ENCODE results near the gene SORCS2. TPM values are rescaled to one million over a fixed set of nuclear protein-coding genes. Genes with fewer than 3 reads are reported as not detected.

The SORCS2 gene
- total RNA-seq, 1 donor from 2014 or later: 13.8 TPM

DNA sequence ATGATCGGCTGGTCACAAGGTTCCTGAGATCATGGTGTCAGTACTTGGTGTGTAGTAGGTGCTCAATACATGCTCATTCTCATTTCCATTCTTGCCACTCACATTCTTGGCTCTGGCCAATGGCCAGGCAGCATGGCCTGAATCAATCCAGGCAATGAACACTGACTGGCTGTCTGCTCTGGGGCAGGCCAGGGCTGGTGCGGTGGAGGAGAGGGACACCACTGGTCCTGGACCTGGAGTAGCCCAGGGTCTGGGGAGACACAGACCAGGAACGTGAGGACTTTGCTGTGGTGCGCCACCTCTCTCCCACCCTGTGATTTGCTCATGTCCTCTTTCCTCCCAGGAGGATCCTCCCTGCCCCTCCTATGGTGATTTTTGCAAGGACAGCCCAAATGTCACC is 122.9 kb downstream of the SORCS2 start:
- Mint-ChIP-seq H3K9me3 (ENCODE audit: unreplicated experiment) (peaks cover 16% of the 10 kb centered on the region), H3K27ac (ENCODE audit: unreplicated experiment) (no peak overlapping the region), H3K27me3 (ENCODE audit: low read depth, unreplicated experiment) (peaks cover 22% of the 10 kb centered on the region), H3K4me3 (ENCODE audit: unreplicated experiment) (no peak overlapping the region), H3K4me1 (ENCODE audit: low read depth, unreplicated experiment) (peaks cover 5% of the 10 kb centered on the region), H3K36me3 (ENCODE audit: low read depth, unreplicated experiment) (peaks cover 20% of the 10 kb centered on the region)
- Histone ChIP-seq H3K9me3 (ENCODE audit: insufficient read depth, low read depth, low read length) (peaks cover 11% of the 10 kb centered on the region), H4K20me1 (ENCODE audit: insufficient read depth, low read length) (peaks cover 31% of the 10 kb centered on the region), H3K27me3 (ENCODE audit: insufficient read depth, low read length) (no peaks in the 10 kb centered on the region), H2AFZ (ENCODE audit: low read depth, low read length) (no peak overlapping the region), H3K27ac (ENCODE audit: low read depth, low read length) (no peak overlapping the region), H3K4me1 (ENCODE audit: insufficient read depth, low read length) (no peaks in the 10 kb centered on the region), H3K36me3 (ENCODE audit: insufficient read depth, low read length) (no peaks in the 10 kb centered on the region), H3K79me2 (ENCODE audit: insufficient read depth, low read length) (no peaks in the 10 kb centered on the region), H3K4me2 (ENCODE audit: low read length) (no peak overlapping the region), H3K4me3 (ENCODE audit: insufficient read depth, low read depth, low read length) (no peak overlapping the region), H3K9ac (ENCODE audit: low read length) (no peak overlapping the region)
- DNase-seq (ENCODE audit: low read depth) (no peak), FAIRE-seq (no peak)
- no peak for TF ChIP-seq EZH2 (IDR thresholded peaks at IDR 0.05; ENCODE audit: insufficient read depth, low read length)
- TF ChIP-seq, protein P1, sequence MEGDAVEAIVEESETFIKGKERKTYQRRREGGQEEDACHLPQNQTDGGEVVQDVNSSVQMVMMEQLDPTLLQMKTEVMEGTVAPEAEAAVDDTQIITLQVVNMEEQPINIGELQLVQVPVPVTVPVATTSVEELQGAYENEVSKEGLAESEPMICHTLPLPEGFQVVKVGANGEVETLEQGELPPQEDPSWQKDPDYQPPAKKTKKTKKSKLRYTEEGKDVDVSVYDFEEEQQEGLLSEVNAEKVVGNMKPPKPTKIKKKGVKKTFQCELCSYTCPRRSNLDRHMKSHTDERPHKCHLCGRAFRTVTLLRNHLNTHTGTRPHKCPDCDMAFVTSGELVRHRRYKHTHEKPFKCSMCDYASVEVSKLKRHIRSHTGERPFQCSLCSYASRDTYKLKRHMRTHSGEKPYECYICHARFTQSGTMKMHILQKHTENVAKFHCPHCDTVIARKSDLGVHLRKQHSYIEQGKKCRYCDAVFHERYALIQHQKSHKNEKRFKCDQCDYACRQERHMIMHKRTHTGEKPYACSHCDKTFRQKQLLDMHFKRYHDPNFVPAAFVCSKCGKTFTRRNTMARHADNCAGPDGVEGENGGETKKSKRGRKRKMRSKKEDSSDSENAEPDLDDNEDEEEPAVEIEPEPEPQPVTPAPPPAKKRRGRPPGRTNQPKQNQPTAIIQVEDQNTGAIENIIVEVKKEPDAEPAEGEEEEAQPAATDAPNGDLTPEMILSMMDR (IDR thresholded peaks at IDR 0.05; ENCODE audit: insufficient read depth, low read depth, low read length): no peak

DNA sequence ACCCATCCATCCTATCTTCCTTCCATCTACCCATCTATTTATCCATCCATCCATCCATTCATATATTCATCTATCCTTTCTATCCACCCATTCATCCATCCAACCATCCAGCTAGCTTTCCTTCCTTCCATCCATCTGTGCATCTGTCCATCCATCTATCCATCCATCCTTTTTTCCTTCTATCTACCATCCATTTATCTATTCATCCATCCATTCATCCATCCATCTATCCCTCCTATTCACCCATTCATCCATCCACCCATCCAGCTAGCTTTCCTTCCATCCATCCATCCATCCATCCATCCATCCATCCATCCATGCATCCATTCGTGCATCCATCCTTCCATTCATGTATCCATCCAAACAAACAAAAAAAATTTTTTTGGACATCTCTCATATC is 123.6 kb downstream of the SORCS2 start:
- Histone ChIP-seq H3K4me2 (ENCODE audit: low read length) (no peak overlapping the region), H3K36me3 (ENCODE audit: insufficient read depth, low read length) (no peaks in the 10 kb centered on the region), H3K4me1 (ENCODE audit: insufficient read depth, low read length) (no peaks in the 10 kb centered on the region), H2AFZ (ENCODE audit: low read depth, low read length) (no peak overlapping the region), H4K20me1 (ENCODE audit: insufficient read depth, low read length) (peaks cover 31% of the 10 kb centered on the region), H3K9me3 (ENCODE audit: insufficient read depth, low read depth, low read length) (peaks cover 11% of the 10 kb centered on the region), H3K4me3 (ENCODE audit: insufficient read depth, low read depth, low read length) (no peak overlapping the region), H3K27me3 (ENCODE audit: insufficient read depth, low read length) (no peaks in the 10 kb centered on the region), H3K79me2 (ENCODE audit: insufficient read depth, low read length) (no peaks in the 10 kb centered on the region), H3K27ac (ENCODE audit: low read depth, low read length) (no peak overlapping the region), H3K9ac (ENCODE audit: low read length) (no peak overlapping the region)
- no peak overlapping the region for H3K4me3 Mint-ChIP-seq (ENCODE audit: unreplicated experiment)
- DNase-seq (ENCODE audit: low read depth) (no peak), FAIRE-seq (no peak)
- H3K27ac Mint-ChIP-seq (ENCODE audit: unreplicated experiment): no peak overlapping the region
- peaks cover 5% of the 10 kb centered on the region for H3K4me1 Mint-ChIP-seq (ENCODE audit: low read depth, unreplicated experiment)
- peaks cover 20% of the 10 kb centered on the region for H3K36me3 Mint-ChIP-seq (ENCODE audit: low read depth, unreplicated experiment)
- H3K27me3 Mint-ChIP-seq (ENCODE audit: low read depth, unreplicated experiment): peaks cover 18% of the 10 kb centered on the region
- TF ChIP-seq EZH2 (IDR thresholded peaks at IDR 0.05; ENCODE audit: insufficient read depth, low read length): no peak
- TF ChIP-seq, protein P1 (IDR thresholded peaks at IDR 0.05; ENCODE audit: insufficient read depth, low read depth, low read length): no peak
- H3K9me3 Mint-ChIP-seq (ENCODE audit: unreplicated experiment): peaks cover 16% of the 10 kb centered on the region

- Histone ChIP-seq H3K36me3 (ENCODE audit: insufficient read depth, low read length) (no peaks in the 10 kb centered on the region), H3K4me2 (ENCODE audit: low read length) (no peak overlapping the region), H3K9ac (ENCODE audit: low read length) (no peak overlapping the region), H4K20me1 (ENCODE audit: insufficient read depth, low read length) (peaks cover 19% of the 10 kb centered on the region), H3K4me3 (ENCODE audit: insufficient read depth, low read depth, low read length) (no peak overlapping the region), H3K4me1 (ENCODE audit: insufficient read depth, low read length) (peaks cover 7% of the 10 kb centered on the region), H2AFZ (ENCODE audit: low read depth, low read length) (no peak overlapping the region), H3K27me3 (ENCODE audit: insufficient read depth, low read length) (no peaks in the 10 kb centered on the region), H3K79me2 (ENCODE audit: insufficient read depth, low read length) (no peaks in the 10 kb centered on the region), H3K9me3 (ENCODE audit: insufficient read depth, low read depth, low read length) (peaks cover 11% of the 10 kb centered on the region), H3K27ac (ENCODE audit: low read depth, low read length) (no peak overlapping the region)
- Mint-ChIP-seq H3K4me3 (ENCODE audit: unreplicated experiment) (no peak overlapping the region), H3K4me1 (ENCODE audit: low read depth, unreplicated experiment) (peaks cover 4% of the 10 kb centered on the region), H3K9me3 (ENCODE audit: unreplicated experiment) (peaks cover 16% of the 10 kb centered on the region), H3K36me3 (ENCODE audit: low read depth, unreplicated experiment) (peaks cover 22% of the 10 kb centered on the region), H3K27me3 (ENCODE audit: low read depth, unreplicated experiment) (peaks cover 15% of the 10 kb centered on the region), H3K27ac (ENCODE audit: unreplicated experiment) (no peak overlapping the region)
- FAIRE-seq: no peak
- TF ChIP-seq, protein P1 (IDR thresholded peaks at IDR 0.05; ENCODE audit: insufficient read depth, low read depth, low read length): no peak
- no peak for TF ChIP-seq EZH2 (IDR thresholded peaks at IDR 0.05; ENCODE audit: insufficient read depth, low read length)
- no peak for DNase-seq (ENCODE audit: low read depth)
Measured at GRCh38 chr4:7319024-7319423, 126.7 kb downstream of the SORCS2 start.

Data from astrocyte (in vitro differentiated cells and primary cell).